Muscle layer of duodenum (tissue), 2 donors: Measurements from ENCODE around the gene BICDL2.

Source experiments
- H3K27ac ChIP-seq: one replicate; pipeline ENCODE4 v1.7.0; 2013; ENCODE audit warnings: mild to moderate bottlenecking, low read length
- H3K27me3 ChIP-seq: one replicate; pipeline ENCODE4 v1.7.0; 2013; ENCODE audit warnings: low read depth, mild to moderate bottlenecking, control low read depth, low read length
- H3K36me3 ChIP-seq, 2 donors: one replicate each; pipeline ENCODE4 v1.7.0; 2013; ENCODE audit warnings: low read length in 2 of 2, control low read depth in 1 of 2, mild to moderate bottlenecking in 1 of 2; ENCODE audit not compliant: insufficient read depth in 2 of 2, control insufficient read depth in 1 of 2
- H3K4me1 ChIP-seq, 2 donors: one replicate each; pipeline ENCODE4 v1.7.0; 2013; ENCODE audit warnings: low read length in 2 of 2, mild to moderate bottlenecking in 2 of 2, control low read depth in 1 of 2, moderate library complexity in 1 of 2; ENCODE audit not compliant: insufficient read depth in 2 of 2, control insufficient read depth in 1 of 2
- H3K4me3 ChIP-seq, 2 donors: one replicate each; pipeline ENCODE4 v1.7.0; 2013; ENCODE audit warnings: low read length in 2 of 2, low read depth in 1 of 2, mild to moderate bottlenecking in 1 of 2
- H3K9me3 ChIP-seq, 2 donors: one replicate each; pipeline ENCODE4 v1.7.0; 2013; ENCODE audit warnings: low read length in 2 of 2, control low read depth in 1 of 2, mild to moderate bottlenecking in 1 of 2; ENCODE audit not compliant: control insufficient read depth in 1 of 2
- donor health status: healthy.

The BICDL2 gene

GRCh38 chr16:2983706-2984136 lies 53.0 kb downstream of the BICDL2 start:
- Histone ChIP-seq H3K4me3 (no peak overlapping the region), H3K36me3 (no peaks in the 10 kb centered on the region), H3K27ac (no peak overlapping the region), H3K4me1 (peaks cover 0 to 24% of the 10 kb centered on the region in 2 donors), H3K9me3 (no peaks in the 10 kb centered on the region), H3K27me3 (peaks cover 5% of the 10 kb centered on the region)

DNA sequence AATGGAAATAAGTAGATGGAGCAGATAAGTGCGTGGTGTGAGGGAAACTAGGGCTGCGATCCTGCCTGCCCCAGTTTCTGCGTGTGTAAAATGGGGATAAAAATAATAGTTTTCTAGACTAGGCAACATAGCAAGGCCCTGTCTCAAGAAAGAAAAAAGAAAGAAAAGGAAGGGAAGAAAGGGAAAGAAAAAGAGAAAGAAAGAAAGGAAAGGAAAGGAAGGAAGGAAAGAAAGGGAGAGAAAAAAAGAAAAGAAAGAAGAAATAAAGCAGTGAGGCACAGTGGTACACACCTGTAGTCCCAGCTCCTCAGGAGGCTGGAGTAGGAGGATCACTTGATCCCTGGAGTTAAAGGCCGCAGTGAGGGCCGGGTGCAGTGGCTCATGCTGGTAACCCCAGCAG lies 54.3 kb downstream of the BICDL2 start:
- H3K4me1 ChIP-seq: peaks cover 0 to 24% of the 10 kb centered on the region in 2 donors

DNA sequence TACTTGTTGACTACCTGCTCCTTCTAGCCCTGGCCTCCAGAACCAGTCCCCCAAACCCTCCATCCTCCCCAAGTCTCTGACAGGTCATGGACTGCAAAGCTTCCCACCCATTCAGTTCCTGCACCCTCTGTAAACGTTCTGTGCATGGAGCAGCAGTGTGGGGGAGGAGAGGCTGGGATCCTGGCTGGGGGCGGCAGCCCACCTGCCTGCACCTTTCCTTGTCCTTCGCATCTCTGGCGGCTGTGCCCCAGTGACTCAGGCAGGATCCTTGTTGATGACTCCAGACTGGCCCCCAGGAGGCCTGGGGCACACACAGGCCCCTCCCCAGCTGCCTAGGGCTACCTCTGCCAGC lies 54.9 kb downstream of the BICDL2 start:
- no peaks in the 10 kb centered on the region for H3K36me3 ChIP-seq
- H3K27ac ChIP-seq: no peak overlapping the region
- H3K4me3 ChIP-seq: no peak overlapping the region
- peaks cover 0 to 24% of the 10 kb centered on the region in 2 donors for H3K4me1 ChIP-seq
- peaks cover 5% of the 10 kb centered on the region for H3K27me3 ChIP-seq
- H3K9me3 ChIP-seq: no peaks in the 10 kb centered on the region

More for the DNA sequence above, 54.3 kb downstream of the BICDL2 start:
- H3K36me3 ChIP-seq: no peaks in the 10 kb centered on the region
- H3K9me3 ChIP-seq: no peaks in the 10 kb centered on the region
- no peak overlapping the region for H3K27ac ChIP-seq
- peaks cover 5% of the 10 kb centered on the region for H3K27me3 ChIP-seq
- no peak overlapping the region for H3K4me3 ChIP-seq

- Histone ChIP-seq H3K36me3 (no peaks in the 10 kb centered on the region), H3K27me3 (peaks cover 5% of the 10 kb centered on the region), H3K27ac (no peak overlapping the region), H3K4me3 (peak overlapping the region in 1 of 2 donors; percentile 81), H3K4me1 (peaks cover 0 to 24% of the 10 kb centered on the region in 2 donors), H3K9me3 (no peaks in the 10 kb centered on the region)
Measured at GRCh38 chr16:2981177-2981898, 55.4 kb downstream of the BICDL2 start.

- H3K27me3 ChIP-seq: peaks cover 5% of the 10 kb centered on the region
- no peaks in the 10 kb centered on the region for H3K9me3 ChIP-seq
- H3K4me3 ChIP-seq: peak within 1 kb of the TSS; percentile 70 to 81
- peak within 1 kb of the TSS; percentile 45 for H3K27ac ChIP-seq
- peaks cover 0 to 24% of the 10 kb centered on the region in 2 donors for H3K4me1 ChIP-seq
- H3K36me3 ChIP-seq: no peaks in the 10 kb centered on the region
Measured at GRCh38 chr16:2980227-2981176, 56.2 kb downstream of the BICDL2 start, which contains the start of gene PKMYT1. Gene PKMYT1 (minus strand): TSS chr16:2980446. CDS start chr16:2979657, 789 bp downstream.

DNA sequence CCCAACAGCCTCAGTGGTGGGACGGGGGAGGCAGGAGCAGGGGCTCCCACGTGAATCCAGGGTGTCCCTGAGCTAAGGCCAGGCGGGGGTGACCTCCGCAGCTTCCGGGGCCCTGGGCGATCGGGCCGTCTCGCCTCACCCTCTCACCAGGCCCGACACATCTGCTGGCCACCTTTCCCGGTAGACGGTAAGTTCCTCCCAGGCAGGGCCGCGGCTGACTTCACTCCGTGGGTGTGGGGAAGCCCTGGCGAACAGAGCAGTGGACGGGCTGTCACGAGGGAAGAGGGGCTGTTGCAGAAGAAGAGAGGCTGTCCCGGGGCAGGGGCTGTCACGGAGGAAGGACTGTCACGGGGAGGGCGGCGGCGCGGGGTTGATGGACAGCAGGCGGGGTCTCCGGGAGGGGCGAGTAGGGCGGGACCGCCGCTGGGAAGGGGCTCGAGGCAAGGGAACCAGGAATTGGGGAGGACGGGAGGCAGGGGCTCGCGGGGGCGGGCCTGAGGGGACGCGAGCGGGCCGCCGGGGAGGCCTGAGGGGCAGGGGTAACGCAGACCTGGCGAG lies 57.0 kb downstream of the BICDL2 start:
- peak overlapping the region; percentile 26 to 81 for H3K4me3 ChIP-seq
- H3K27me3 ChIP-seq: peaks cover 5% of the 10 kb centered on the region
- H3K9me3 ChIP-seq: no peaks in the 10 kb centered on the region
- H3K4me1 ChIP-seq: peaks cover 0 to 24% of the 10 kb centered on the region in 2 donors
- no peaks in the 10 kb centered on the region for H3K36me3 ChIP-seq
- H3K27ac ChIP-seq: no peak overlapping the region
